ENCODE results near the gene CNIH3.

CNIH3 gene

DNA sequence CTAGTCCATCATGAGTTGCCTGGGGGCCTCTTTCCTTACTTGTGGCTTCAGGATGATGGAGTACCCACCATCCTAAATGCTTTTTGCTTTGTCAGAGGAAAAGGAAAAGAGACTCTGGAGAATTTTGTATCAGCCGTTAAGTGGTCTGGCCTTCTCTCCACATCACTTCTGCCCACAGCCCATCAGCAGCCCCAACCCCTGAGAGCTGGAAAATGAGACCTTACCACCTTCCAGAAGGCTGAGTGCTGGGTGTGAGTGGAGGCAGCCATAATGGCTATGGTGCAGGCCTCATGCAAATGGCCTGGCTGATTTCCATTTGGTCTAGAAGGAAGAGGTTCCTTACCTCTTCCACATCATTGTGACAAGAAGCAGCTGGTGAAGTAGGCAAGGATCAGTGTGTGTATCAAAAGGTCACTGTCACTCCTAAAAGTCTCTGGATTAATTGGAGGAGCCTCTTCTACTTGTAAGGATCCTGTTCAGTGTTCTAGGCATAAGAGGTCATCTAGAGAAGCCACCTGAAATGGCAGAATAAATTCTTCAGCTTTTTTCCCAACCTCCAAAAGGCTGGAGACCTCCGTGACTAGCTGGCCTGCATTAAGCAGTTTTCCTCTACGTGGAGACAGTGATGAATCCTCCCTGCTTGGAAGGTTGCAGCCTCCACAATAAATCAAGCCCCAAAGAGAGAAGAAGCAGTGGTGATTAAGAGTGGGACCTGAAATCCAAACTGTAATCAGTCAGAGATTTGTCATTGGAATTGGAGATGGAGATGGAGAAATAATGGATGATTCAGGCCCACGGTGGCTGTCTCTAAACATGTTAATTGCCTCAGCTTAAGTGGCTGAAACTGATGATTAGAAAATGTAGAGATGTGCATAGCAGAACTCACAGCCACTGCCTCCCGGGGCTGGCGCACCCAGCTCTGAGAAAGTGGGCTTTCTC, 111.5 kb downstream of the CNIH3 start:
- DNase-seq: no peak
- Mint-ChIP-seq H3K9me3 (no peaks in the 10 kb centered on the region), H3K4me1 (peaks cover 73% of the 10 kb centered on the region), H3K4me3 (peak overlapping the region; percentile 16), H3K27ac (peak overlapping the region; percentile 2), H3K27me3 (ENCODE audit: low read depth, poor library complexity) (peaks cover 4% of the 10 kb centered on the region), H3K36me3 (ENCODE audit: low read depth) (no peaks in the 10 kb centered on the region)
- TF ChIP-seq, protein P1, sequence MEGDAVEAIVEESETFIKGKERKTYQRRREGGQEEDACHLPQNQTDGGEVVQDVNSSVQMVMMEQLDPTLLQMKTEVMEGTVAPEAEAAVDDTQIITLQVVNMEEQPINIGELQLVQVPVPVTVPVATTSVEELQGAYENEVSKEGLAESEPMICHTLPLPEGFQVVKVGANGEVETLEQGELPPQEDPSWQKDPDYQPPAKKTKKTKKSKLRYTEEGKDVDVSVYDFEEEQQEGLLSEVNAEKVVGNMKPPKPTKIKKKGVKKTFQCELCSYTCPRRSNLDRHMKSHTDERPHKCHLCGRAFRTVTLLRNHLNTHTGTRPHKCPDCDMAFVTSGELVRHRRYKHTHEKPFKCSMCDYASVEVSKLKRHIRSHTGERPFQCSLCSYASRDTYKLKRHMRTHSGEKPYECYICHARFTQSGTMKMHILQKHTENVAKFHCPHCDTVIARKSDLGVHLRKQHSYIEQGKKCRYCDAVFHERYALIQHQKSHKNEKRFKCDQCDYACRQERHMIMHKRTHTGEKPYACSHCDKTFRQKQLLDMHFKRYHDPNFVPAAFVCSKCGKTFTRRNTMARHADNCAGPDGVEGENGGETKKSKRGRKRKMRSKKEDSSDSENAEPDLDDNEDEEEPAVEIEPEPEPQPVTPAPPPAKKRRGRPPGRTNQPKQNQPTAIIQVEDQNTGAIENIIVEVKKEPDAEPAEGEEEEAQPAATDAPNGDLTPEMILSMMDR (IDR thresholded peaks at IDR 0.05): no peak

GRCh38 chr1:224730540-224730939, 114.4 kb downstream of the CNIH3 start:
- peaks cover 89% of the 10 kb centered on the region for H3K4me1 Mint-ChIP-seq
- TF ChIP-seq, protein P1 (IDR thresholded peaks at IDR 0.05): no peak
- H3K4me3 Mint-ChIP-seq: no peak overlapping the region
- no peak overlapping the region for H3K27ac Mint-ChIP-seq
- H3K36me3 Mint-ChIP-seq (ENCODE audit: low read depth): no peaks in the 10 kb centered on the region
- H3K9me3 Mint-ChIP-seq: no peaks in the 10 kb centered on the region
- H3K27me3 Mint-ChIP-seq (ENCODE audit: low read depth, poor library complexity): peaks cover 6% of the 10 kb centered on the region
- no peak for DNase-seq

DNA sequence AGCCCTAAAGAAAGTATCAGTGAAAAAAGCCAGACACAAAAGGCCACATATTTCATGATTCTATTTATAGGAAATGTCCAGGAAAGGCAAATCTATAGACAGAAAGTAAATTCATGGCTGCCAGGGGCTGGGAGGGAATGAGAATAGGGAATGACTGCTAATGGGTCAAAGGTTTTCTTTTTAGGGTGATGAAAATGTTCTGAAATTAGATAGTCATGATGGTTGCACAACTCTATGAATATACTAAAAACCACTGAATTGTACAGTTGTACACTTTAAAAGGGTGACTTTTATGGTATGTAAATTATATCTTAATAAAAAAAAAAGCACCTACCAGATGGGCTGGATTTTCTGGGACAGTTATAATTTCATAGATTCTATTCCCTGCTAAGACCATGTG, 114.8 kb downstream of the CNIH3 start:
- Mint-ChIP-seq H3K4me1 (peaks cover 85% of the 10 kb centered on the region), H3K36me3 (ENCODE audit: low read depth) (no peaks in the 10 kb centered on the region), H3K4me3 (no peak overlapping the region), H3K9me3 (no peaks in the 10 kb centered on the region), H3K27me3 (ENCODE audit: low read depth, poor library complexity) (peaks cover 2% of the 10 kb centered on the region), H3K27ac (no peak overlapping the region)
- no peak for DNase-seq
- TF ChIP-seq, protein P1 (IDR thresholded peaks at IDR 0.05): no peak

- DNase-seq: no peak
- H3K4me1 Mint-ChIP-seq: peaks cover 85% of the 10 kb centered on the region
- H3K27me3 Mint-ChIP-seq (ENCODE audit: low read depth, poor library complexity): peaks cover 2% of the 10 kb centered on the region
- TF ChIP-seq, protein P1 (IDR thresholded peaks at IDR 0.05): no peak
- no peaks in the 10 kb centered on the region for H3K36me3 Mint-ChIP-seq (ENCODE audit: low read depth)
- H3K9me3 Mint-ChIP-seq: no peaks in the 10 kb centered on the region
- peak overlapping the region; percentile 73 for H3K27ac Mint-ChIP-seq
- H3K4me3 Mint-ChIP-seq: peak overlapping the region; percentile 19
Observed at GRCh38 chr1:224731633-224732032, 115.5 kb downstream of the CNIH3 start.

DNA sequence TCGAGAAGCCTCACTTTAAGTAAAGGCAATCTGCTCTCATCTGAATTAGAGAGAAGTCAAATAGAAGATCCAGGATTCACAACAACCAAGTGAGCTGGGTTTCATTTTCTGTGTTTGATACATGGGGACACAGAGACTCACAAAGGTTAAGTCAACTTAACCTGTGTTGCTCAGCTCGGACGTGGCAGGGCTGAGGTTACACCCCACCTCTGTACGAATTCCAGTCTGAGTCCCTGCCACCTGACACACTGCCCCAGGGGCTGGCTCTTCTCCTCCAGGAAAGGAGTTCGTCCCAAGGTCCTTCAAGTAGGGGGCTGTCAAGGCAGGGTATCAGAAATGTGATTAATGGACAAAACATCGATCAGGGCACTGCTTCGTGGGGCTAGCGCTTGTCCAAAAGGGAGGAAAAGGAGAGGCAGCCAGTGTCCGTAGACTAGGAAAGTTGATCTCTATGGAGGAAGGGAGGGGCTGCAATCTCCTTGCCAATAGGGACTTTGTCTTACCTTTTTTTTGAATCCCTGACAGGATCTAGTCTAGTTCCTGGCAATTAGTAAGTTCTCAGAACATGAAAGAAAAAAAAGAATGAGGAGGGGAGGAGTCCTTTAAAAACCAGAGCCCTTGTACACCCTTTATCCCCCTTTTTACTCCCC, 116.4 kb downstream of the CNIH3 start:
- Mint-ChIP-seq H3K27me3 (ENCODE audit: low read depth, poor library complexity) (peaks cover 2% of the 10 kb centered on the region), H3K4me3 (peak overlapping the region; percentile 61), H3K4me1 (peaks cover 85% of the 10 kb centered on the region), H3K9me3 (no peaks in the 10 kb centered on the region), H3K27ac (peak overlapping the region; percentile 96), H3K36me3 (ENCODE audit: low read depth) (no peaks in the 10 kb centered on the region)
- TF ChIP-seq, protein P1 (IDR thresholded peaks at IDR 0.05): no peak
- no peak for DNase-seq

Data from nephron progenitor cell (in vitro differentiated cells).